ENCODE measurements around the gene LRRC37A3.

GRCh38 chr17:64964796-64965195 lies 45.5 kb upstream of the LRRC37A3 start:
- TF ChIP-seq FOXA1 (IDR thresholded peaks at IDR 0.05), result no peak
- no peak for TF ChIP-seq TARDBP (IDR thresholded peaks at IDR 0.05)
- no peak for TF ChIP-seq BHLHE40 (IDR thresholded peaks at IDR 0.05; ENCODE audit: borderline replicate concordance)
- TF ChIP-seq SUZ12 (IDR thresholded peaks at IDR 0.05), result no peak

Data from HEK293T (cell line).